MCF 10A (cell line): ENCODE data around the gene WDR59. TPM values are rescaled to one million over a fixed set of nuclear protein-coding genes. Genes with fewer than 3 reads are reported as not detected.

Source experiments
- Bru-seq: library from RNA; stranded (reverse); fragments of 400-500 nt; gene quantifications from one replicate; lab custom pipeline; 2021; lab: Mats Ljungman, UMichigan
- BruChase-seq, 2 experiments: library from RNA; stranded (reverse); fragments of 400-500 nt; gene quantifications; one replicate each; lab custom pipeline; 2021; lab: Mats Ljungman, UMichigan
- BruUV-seq: library from RNA; stranded (reverse); fragments of 400-500 nt; replicated peaks from 2 replicates; lab custom pipeline; 2021; lab: Mats Ljungman, UMichigan
- CTCF ChIA-PET: fragments of 300-600 bp; sonication (Branson Sonifier 250); formaldehyde crosslinking; extraction: SDS; loops from one replicate; lab custom pipeline; 2021; ENCODE audit warnings: antibody characterized with exemption, inconsistent platforms; lab: Yijun Ruan, JAX
- POLR2A ChIA-PET: fragments of 300-600, 350-650 bp; sonication (Branson Sonifier 250); formaldehyde crosslinking; extraction: SDS; loops from one replicate; lab custom pipeline; 2020; ENCODE audit warnings: antibody characterized with exemption, inconsistent platforms; lab: Yijun Ruan, JAX
- DNase-seq: peaks from one replicate; pipeline ENCODE4 v3.0.0-alpha.2; 2018; ENCODE audit not compliant: unreplicated experiment
- H3K27ac Mint-ChIP-seq: one replicate; pipeline ENCODE4 v1.8.0; 2022; ENCODE audit warnings: mild to moderate bottlenecking, low read depth, mixed read lengths; ENCODE audit not compliant: unreplicated experiment
- H3K27me3 Mint-ChIP-seq: one replicate; pipeline ENCODE4 v1.8.0; 2022; ENCODE audit warnings: mixed read lengths; ENCODE audit not compliant: insufficient read depth, unreplicated experiment
- H3K36me3 Mint-ChIP-seq: one replicate; pipeline ENCODE4 v1.8.0; 2022; ENCODE audit warnings: mild to moderate bottlenecking, moderate library complexity, mixed read lengths; ENCODE audit not compliant: insufficient read depth, unreplicated experiment
- H3K4me1 Mint-ChIP-seq: one replicate; pipeline ENCODE4 v1.8.0; 2022; ENCODE audit warnings: mixed read lengths; ENCODE audit not compliant: insufficient read depth, unreplicated experiment
- H3K4me3 Mint-ChIP-seq: one replicate; pipeline ENCODE4 v1.8.0; 2022; ENCODE audit warnings: mild to moderate bottlenecking, moderate library complexity, mixed read lengths; ENCODE audit not compliant: unreplicated experiment
- H3K9me3 Mint-ChIP-seq: one replicate; pipeline ENCODE4 v1.8.0; 2022; ENCODE audit warnings: mixed read lengths; ENCODE audit not compliant: unreplicated experiment
- CTCF ChIP-seq: fragments of 200-600 bp; IDR thresholded peaks from one replicate; pipeline ENCODE4 v1.8.0; 2022; ENCODE audit warnings: antibody characterized with exemption, mild to moderate bottlenecking; ENCODE audit not compliant: unreplicated experiment
- intact Hi-C: fragments of 100-400 bp; cut with micrococcal nuclease; formaldehyde crosslinking; loops from 2 replicates; pipeline ENCODE4 v1.14.1; 2022
- long read RNA-seq: library from polyadenylated mRNA; stranded (forward); transcript quantifications from one replicate; pipeline ENCODE4 v2.0.0, GENCODE V29; 2022
- total RNA-seq: library from RNA; stranded (reverse); gene quantifications from 2 replicates; pipeline ENCODE4 v1.2.3, GENCODE V29; 2022

The WDR59 gene
- total RNA-seq (53.8 and 56.1 TPM in 2 replicates), Bru-seq, nascent RNA (percentile 69 among the genes with signal in this experiment), BruChase-seq, experiment 1, labeled RNA remaining after a 6-hour chase (percentile 68 among the genes with signal in this experiment), BruChase-seq, experiment 2, labeled RNA remaining after a 2-hour chase (percentile 71 among the genes with signal in this experiment)
- long read RNA-seq, full-length matches to known transcripts = 8 of 27 reads
- long read RNA-seq, partial matches to known transcripts = 13 of 27 reads
- long read RNA-seq, other reads (novel, unspliced or antisense) = 6 of 27 reads

GRCh38 chr16:74984529-74985296 lies at the start of gene WDR59:
Gene WDR59, minus strand, starts transcription at chr16:74985123. Its CDS starts 106 bp downstream, at chr16:74985017.
- no peaks in the 10 kb centered on the region for H3K4me1 Mint-ChIP-seq
- peak; percentile 100 for DNase-seq
- intact Hi-C loops = no loop called here

GRCh38 chr16:75032655-75033054 lies 47.7 kb upstream of the WDR59 start:
- Mint-ChIP-seq H3K4me3 (no peak overlapping the region), H3K36me3 (no peaks in the 10 kb centered on the region), H3K4me1 (peaks cover 4% of the 10 kb centered on the region), H3K9me3 (peaks cover 5% of the 10 kb centered on the region), H3K27me3 (no peaks in the 10 kb centered on the region), H3K27ac (no peak overlapping the region)
- POLR2A ChIA-PET = no interaction called here
- no peak for DNase-seq
- no TSS peak for BruUV-seq
- intact Hi-C loops = no loop called here
- CTCF ChIA-PET = interaction anchor here (0.6 to 1.0 kb wide), 3 partner anchors 19 to 166 kb away, joined by 3 to 4 read pairs (median 3); no protein-coding TSS in a partner anchor
- no peak for TF ChIP-seq CTCF

More at GRCh38 chr16:74984529-74985296, at the start of gene WDR59:
- Mint-ChIP-seq H3K36me3 (peaks cover 14% of the 10 kb centered on the region), H3K27me3 (no peaks in the 10 kb centered on the region), H3K9me3 (no peaks in the 10 kb centered on the region), H3K27ac (peak within 1 kb of the TSS; percentile 89), H3K4me3 (peak within 1 kb of the TSS; percentile 82)
- POLR2A ChIA-PET = interaction anchor here (0.7 to 2.2 kb wide), 12 partner anchors 13 to 663 kb away, joined by 3 to 27 read pairs (median 4); partner anchors contain the start of gene LDHD
- CTCF ChIA-PET = interaction anchor here (0.6 to 1.7 kb wide), 7 partner anchors 9 to 127 kb away, joined by 3 to 8 read pairs (median 4); partner anchors contain the start of gene ZNRF1
- no peak for TF ChIP-seq CTCF
- TSS peak; percentile 63 for BruUV-seq

- H3K4me3 Mint-ChIP-seq = no peak overlapping the region
- BruUV-seq = no TSS peak
- intact Hi-C loops = no loop called here
- no peaks in the 10 kb centered on the region for H3K9me3 Mint-ChIP-seq
- no peaks in the 10 kb centered on the region for H3K36me3 Mint-ChIP-seq
- CTCF ChIA-PET = interaction anchor here (1.1 kb wide), 1 partner anchor 81 kb away, joined by 3 read pairs; no protein-coding TSS in a partner anchor
- H3K27me3 Mint-ChIP-seq = no peaks in the 10 kb centered on the region
- DNase-seq = no peak
- peaks cover 4% of the 10 kb centered on the region for H3K4me1 Mint-ChIP-seq
- TF ChIP-seq CTCF = no peak
- POLR2A ChIA-PET = interaction anchor here (2.1 kb wide), 1 partner anchor 18 kb away, joined by 7 read pairs; no protein-coding TSS in a partner anchor
- H3K27ac Mint-ChIP-seq = peak overlapping the region; percentile 47
These were observed 44.9 kb upstream of the WDR59 start for GRCh38 chr16:75029854-75030253.
